H1 (cell line): ENCODE measurements around the gene CDK5RAP3. TPM values are rescaled to one million over a fixed set of nuclear protein-coding genes. Genes with fewer than 3 reads are reported as not detected.

Experiments used
- TAF1 ChIP-seq: IDR thresholded peaks from 2 replicates; pipeline ENCODE4 v1.6.1; 2011; ENCODE audit warnings: mild to moderate bottlenecking, low read depth, low read length
- polyA plus RNA-seq, 7 experiments: library from polyadenylated mRNA; depleted of rRNA in 3 of 7; stranded (reverse) in 5 of 7; unstranded in 2 of 7; fragments of >200 nt in 5 of 7; fragments of 200-250 nt in 2 of 7; gene quantifications; 1 replicate in 5 of 7; 2 replicates in 1 of 7; 4 replicates in 1 of 7; pipeline versions ENCODE4 v1.2.1 to v1.2.3, GENCODE V29; 2011 to 2013; ENCODE audit warnings: missing spikeins in 2 of 7, mixed read lengths in 2 of 7
- total RNA-seq: library from RNA; stranded (reverse); fragmentation: NEBNext Ultra II Directional; extraction: Animal tissue kit (Norgen Biotek cat#: 25700); gene quantifications from 2 replicates; pipeline ENCODE4 v1.2.1, GENCODE V29; 2021

The CDK5RAP3 gene
- total and polyA plus RNA-seq, 2 of the 8 experiments (the other 6 are each of a cell fraction or from before 2014, with no cell fraction given): 88.2 to 93.2 TPM

DNA sequence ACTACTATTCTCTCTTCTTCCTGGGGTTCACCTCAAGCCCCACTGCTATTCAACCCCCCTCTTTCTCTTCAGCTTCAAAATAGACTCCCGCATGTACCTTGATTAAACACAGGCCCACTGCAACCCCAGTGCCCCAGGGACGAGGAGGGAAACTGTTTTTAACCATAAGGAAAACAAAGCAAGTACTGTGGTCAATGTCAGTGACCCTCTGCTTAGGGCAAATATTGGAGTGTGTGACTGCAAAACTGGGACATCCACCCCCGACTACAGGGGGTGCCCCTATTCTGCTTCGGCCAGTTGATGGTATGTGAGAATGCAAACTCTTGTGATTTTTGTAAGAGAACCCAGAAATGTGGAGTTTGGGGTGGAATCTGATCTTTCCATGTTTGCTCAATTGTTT lies 39.1 kb upstream of the CDK5RAP3 start (continued):
- TF ChIP-seq TAF1: no peak
